Measurements from ENCODE around the gene PRXL2A. TPM values are rescaled to one million over a fixed set of nuclear protein-coding genes. Genes with fewer than 3 reads are reported as not detected.

The PRXL2A gene
- total RNA-seq, 1 experiment from 2014 or later = 47.1 TPM

DNA sequence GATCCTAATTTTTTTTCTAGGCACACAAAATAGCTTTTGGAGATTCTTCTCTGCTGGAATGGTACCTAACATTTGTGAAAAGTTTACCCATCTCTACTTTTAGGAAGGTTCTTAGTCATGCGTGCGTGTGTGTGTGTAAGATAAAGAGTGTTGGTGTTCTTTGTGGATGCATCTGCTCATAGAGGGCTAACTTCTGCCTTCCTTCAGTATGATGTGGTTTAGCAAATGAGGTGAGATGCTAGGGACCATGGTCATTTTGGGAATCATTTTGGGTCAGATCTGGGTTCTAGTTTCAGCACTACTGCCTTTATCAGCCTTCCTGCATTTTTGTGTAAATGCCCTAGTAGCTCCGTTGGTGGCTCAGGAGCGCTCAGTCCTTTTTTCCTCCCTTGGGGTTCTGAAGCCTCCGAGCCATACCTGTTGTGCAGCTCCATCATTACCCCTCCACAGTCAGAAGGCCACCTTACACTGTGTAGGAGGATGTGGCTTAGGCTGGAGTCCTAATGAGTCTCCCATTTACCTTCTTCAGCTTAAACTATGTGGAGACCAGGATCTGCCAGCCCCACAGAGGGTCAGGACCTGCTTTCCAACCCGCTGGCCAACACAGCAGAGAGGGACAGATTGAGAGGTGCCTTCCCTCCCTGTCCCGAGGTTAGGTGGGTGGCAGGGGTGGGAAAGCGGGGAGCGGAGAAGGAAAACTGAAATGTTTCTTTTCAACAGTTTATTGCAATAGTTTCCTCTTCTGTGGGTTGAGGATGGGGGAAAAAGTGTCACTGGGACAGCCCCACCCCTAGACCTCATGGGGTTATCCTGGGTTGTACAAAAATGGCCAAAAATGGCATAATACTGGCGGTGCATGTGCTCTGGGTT, 77.0 kb downstream of the PRXL2A start:
- Histone ChIP-seq H3K56ac (ENCODE audit: insufficient read length, low read depth, low read length) (no peak overlapping the region), H3K4ac (ENCODE audit: low read depth, low read length) (no peak overlapping the region), H3K79me1 (ENCODE audit: insufficient read depth, low read depth, low read length, poor library complexity, severe bottlenecking) (peaks cover 3% of the 10 kb centered on the region), H3K14ac (ENCODE audit: insufficient read depth, low read length) (peak overlapping the region; percentile 18; the same call in 1 of the 2 replicates), H3K9ac (ENCODE audit: extremely low read depth, insufficient read length, low read length) (no peak overlapping the region), H4K20me1 (ENCODE audit: control insufficient read depth, insufficient read depth, insufficient read length) (no peaks in the 10 kb centered on the region), H4K5ac (ENCODE audit: insufficient read length, low read depth, low read length) (no peak overlapping the region), H4K8ac (replicated peaks; ENCODE audit: insufficient read length, low read depth, low read length) (no peak overlapping the region), H3K9me3 (ENCODE audit: control insufficient read depth, low read depth, low read length) (no peaks in the 10 kb centered on the region), H2BK12ac (ENCODE audit: insufficient read length, low read depth, low read length) (no peak overlapping the region), H3K4me2 (ENCODE audit: insufficient read depth, insufficient read length, low read length) (no peak overlapping the region), H2BK5ac (ENCODE audit: insufficient read length, low read length) (no peak overlapping the region), H2BK120ac (ENCODE audit: low read depth, low read length, poor library complexity, severe bottlenecking) (no peak overlapping the region), H3K79me2 (ENCODE audit: insufficient read depth, low read length) (peaks cover 15% of the 10 kb centered on the region; the same call in 1 of the 2 replicates), H3K27me3 (ENCODE audit: insufficient read depth, low read length) (no peaks in the 10 kb centered on the region), H3K23ac (ENCODE audit: insufficient read length, low read depth, low read length) (no peak overlapping the region), H3K23me2 (ENCODE audit: insufficient read length, low read depth, low read length, poor library complexity, severe bottlenecking) (no peaks in the 10 kb centered on the region), H2AFZ (ENCODE audit: low read length) (no peak overlapping the region), H4K91ac (ENCODE audit: insufficient read length, low read depth, low read length) (no peak overlapping the region), H3K27ac (ENCODE audit: insufficient read length, low read depth, low read length) (no peak overlapping the region), H3T11ph (ENCODE audit: low read length) (no peak overlapping the region), H3K18ac (ENCODE audit: insufficient read length, low read depth, low read length) (no peak overlapping the region), H2BK15ac (ENCODE audit: low read depth, low read length) (no peak overlapping the region), H3K4me1 (ENCODE audit: insufficient read depth, low read length) (peaks cover 9% of the 10 kb centered on the region; the same call in 1 of the 2 replicates), H2BK20ac (ENCODE audit: low read depth, low read length, poor library complexity, severe bottlenecking) (no peak overlapping the region), H2AK5ac (ENCODE audit: insufficient read length, low read length) (no peak overlapping the region)
- Mint-ChIP-seq H3K36me3 (ENCODE audit: insufficient read depth in 1 of 3, low read depth in 3 of 3) (peaks cover 9 to 12% (median 10%) of the 10 kb centered on the region in 3 experiments), H3K27me3 (ENCODE audit: low read depth) (no peaks in the 10 kb centered on the region), H3K27ac (peak overlapping the region in 1 of 3 experiments; percentile 65; a peak in 4 of 7 replicates), H3K4me1 (peaks cover 46 to 63% of the 10 kb centered on the region in 2 experiments), H3K4me3 (no peak overlapping the region; a peak in 1 of 5 replicates), H3K9me3 (0 out of 5 replicates have a peak, but pooled peaks cover 0 to under 1% of the 10 kb centered on the region in 2 experiments)
- DNase-seq = no peak
- TF ChIP-seq, protein P1, sequence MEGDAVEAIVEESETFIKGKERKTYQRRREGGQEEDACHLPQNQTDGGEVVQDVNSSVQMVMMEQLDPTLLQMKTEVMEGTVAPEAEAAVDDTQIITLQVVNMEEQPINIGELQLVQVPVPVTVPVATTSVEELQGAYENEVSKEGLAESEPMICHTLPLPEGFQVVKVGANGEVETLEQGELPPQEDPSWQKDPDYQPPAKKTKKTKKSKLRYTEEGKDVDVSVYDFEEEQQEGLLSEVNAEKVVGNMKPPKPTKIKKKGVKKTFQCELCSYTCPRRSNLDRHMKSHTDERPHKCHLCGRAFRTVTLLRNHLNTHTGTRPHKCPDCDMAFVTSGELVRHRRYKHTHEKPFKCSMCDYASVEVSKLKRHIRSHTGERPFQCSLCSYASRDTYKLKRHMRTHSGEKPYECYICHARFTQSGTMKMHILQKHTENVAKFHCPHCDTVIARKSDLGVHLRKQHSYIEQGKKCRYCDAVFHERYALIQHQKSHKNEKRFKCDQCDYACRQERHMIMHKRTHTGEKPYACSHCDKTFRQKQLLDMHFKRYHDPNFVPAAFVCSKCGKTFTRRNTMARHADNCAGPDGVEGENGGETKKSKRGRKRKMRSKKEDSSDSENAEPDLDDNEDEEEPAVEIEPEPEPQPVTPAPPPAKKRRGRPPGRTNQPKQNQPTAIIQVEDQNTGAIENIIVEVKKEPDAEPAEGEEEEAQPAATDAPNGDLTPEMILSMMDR (conservative IDR thresholded peaks at IDR 0.05) = no peak
- no CpG with 5 or more reads among the region's 10 CpGs for WGBS (ENCODE audit: extremely low coverage, insufficient read length, low lambda C conversion rate)
